Peyer's patch (tissue), 4 donors: ENCODE measurements around the gene CACNB1.

Experiments used
- POLR2A ChIP-seq, 2 donors: fragments of 450-650 bp; IDR thresholded peaks; one replicate each; pipeline ENCODE4 v1.5.1; 2017; ENCODE audit warnings: antibody characterized with exemption in 2 of 2, mild to moderate bottlenecking in 2 of 2, moderate library complexity in 2 of 2
- TF ChIP-seq, protein P1 (sequence below), 6 experiments: fragments of 450-650 bp in 4 of 6; fragments of 200-600 bp in 2 of 6; sonication (generic) in 1 of 6; IDR thresholded peaks; one replicate each; pipeline ENCODE4 v1.5.1; 2017 to 2019; ENCODE audit warnings: antibody characterized with exemption in 6 of 6, mild to moderate bottlenecking in 3 of 6, moderate library complexity in 1 of 6

GRCh38 chr17:39150104-39150634, 47.3 kb downstream of the CACNB1 start:
- TF ChIP-seq, protein P1, sequence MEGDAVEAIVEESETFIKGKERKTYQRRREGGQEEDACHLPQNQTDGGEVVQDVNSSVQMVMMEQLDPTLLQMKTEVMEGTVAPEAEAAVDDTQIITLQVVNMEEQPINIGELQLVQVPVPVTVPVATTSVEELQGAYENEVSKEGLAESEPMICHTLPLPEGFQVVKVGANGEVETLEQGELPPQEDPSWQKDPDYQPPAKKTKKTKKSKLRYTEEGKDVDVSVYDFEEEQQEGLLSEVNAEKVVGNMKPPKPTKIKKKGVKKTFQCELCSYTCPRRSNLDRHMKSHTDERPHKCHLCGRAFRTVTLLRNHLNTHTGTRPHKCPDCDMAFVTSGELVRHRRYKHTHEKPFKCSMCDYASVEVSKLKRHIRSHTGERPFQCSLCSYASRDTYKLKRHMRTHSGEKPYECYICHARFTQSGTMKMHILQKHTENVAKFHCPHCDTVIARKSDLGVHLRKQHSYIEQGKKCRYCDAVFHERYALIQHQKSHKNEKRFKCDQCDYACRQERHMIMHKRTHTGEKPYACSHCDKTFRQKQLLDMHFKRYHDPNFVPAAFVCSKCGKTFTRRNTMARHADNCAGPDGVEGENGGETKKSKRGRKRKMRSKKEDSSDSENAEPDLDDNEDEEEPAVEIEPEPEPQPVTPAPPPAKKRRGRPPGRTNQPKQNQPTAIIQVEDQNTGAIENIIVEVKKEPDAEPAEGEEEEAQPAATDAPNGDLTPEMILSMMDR (IDR thresholded peaks at IDR 0.05), result no peak
- TF ChIP-seq POLR2A (IDR thresholded peaks at IDR 0.05), result no peak
